CD4-positive, alpha-beta T cell (primary cell): Measurements from ENCODE around the gene GPR176. TPM values are rescaled to one million over a fixed set of nuclear protein-coding genes. Genes with fewer than 3 reads are reported as not detected.
A peak's percentile ranks its signal among the peaks of the same experiment; 100 is the strongest.

Source experiments
- ATAC-seq: fragments of 200-7000 bp; cut with Tn5 transposase; one replicate; pipeline ENCODE4 v1.10.0; 2022; ENCODE audit warnings: mild to moderate bottlenecking; ENCODE audit not compliant: poor library complexity
- CTCF ChIA-PET: fragments of 350-600 bp; sonication (Branson Sonifier 250); formaldehyde crosslinking; loops from one replicate; lab custom pipeline; 2021; ENCODE audit warnings: antibody characterized with exemption, inconsistent platforms; lab: Charles Lee
- POLR2A ChIA-PET: fragments of 350-600 bp; sonication (Branson Sonifier 250); formaldehyde crosslinking; loops from one replicate; lab custom pipeline; 2021; ENCODE audit warnings: antibody characterized with exemption, inconsistent platforms; lab: Charles Lee
- DNase-seq, 14 experiments: peaks; one replicate each; pipeline ENCODE4 v3.0.0-alpha.2; 2013 to 2020; ENCODE audit warnings: mixed read lengths in 2 of 14
- H3K27ac ChIP-seq, 2 donors: one replicate each; pipeline versions ENCODE4 v1.5.1 to v1.7.0; 2013; ENCODE audit warnings: low read length in 2 of 2, low read depth in 1 of 2, mild to moderate bottlenecking in 1 of 2
- H3K27me3 ChIP-seq, 2 experiments: 1 replicate in 1 of 2; 2 replicates in 1 of 2; pipeline versions ENCODE4 v1.6.1 to v1.7.0; 2013; ENCODE audit warnings: low read length in 2 of 2, control low read depth in 1 of 2, mild to moderate bottlenecking in 1 of 2, moderate library complexity in 1 of 2; ENCODE audit not compliant: insufficient read depth in 2 of 2, control insufficient read depth in 1 of 2
- H3K36me3 ChIP-seq: one replicate; pipeline ENCODE4 v1.6.1; 2013; ENCODE audit warnings: low read length, control low read depth; ENCODE audit not compliant: insufficient read depth
- H3K4me1 ChIP-seq: one replicate; pipeline ENCODE4 v1.6.1; 2013; ENCODE audit warnings: low read length, control low read depth; ENCODE audit not compliant: insufficient read depth
- H3K4me3 ChIP-seq: one replicate; pipeline ENCODE4 v1.5.1; 2013; ENCODE audit warnings: mild to moderate bottlenecking, low read length, moderate library complexity
- H3K9me3 ChIP-seq, 2 experiments: 1 replicate in 1 of 2; 2 replicates in 1 of 2; pipeline versions ENCODE4 v1.6.1 to v1.7.0; 2013; ENCODE audit warnings: low read length in 2 of 2, mild to moderate bottlenecking in 2 of 2, control low read depth in 1 of 2, moderate library complexity in 1 of 2; ENCODE audit not compliant: control insufficient read depth in 1 of 2, insufficient read depth in 1 of 2
- H3K27ac Mint-ChIP-seq: one replicate; pipeline ENCODE4 v1.8.0; 2020; ENCODE audit warnings: mixed read lengths
- H3K27me3 Mint-ChIP-seq: one replicate; pipeline ENCODE4 v1.8.0; 2021; ENCODE audit warnings: mixed read lengths
- H3K36me3 Mint-ChIP-seq: one replicate; pipeline ENCODE4 v1.8.0; 2021; ENCODE audit warnings: low read depth, mixed read lengths
- H3K4me1 Mint-ChIP-seq: one replicate; pipeline ENCODE4 v1.8.0; 2021; ENCODE audit warnings: low read depth, mixed read lengths
- H3K4me3 Mint-ChIP-seq: one replicate; pipeline ENCODE4 v1.8.0; 2020; ENCODE audit warnings: mild to moderate bottlenecking, mixed read lengths
- H3K9me3 Mint-ChIP-seq: one replicate; pipeline ENCODE4 v1.8.0; 2020; ENCODE audit warnings: mixed read lengths
- CTCF ChIP-seq: fragments of 200-600 bp; IDR thresholded peaks from one replicate; pipeline ENCODE4 v1.8.0; 2022; ENCODE audit warnings: antibody characterized with exemption, mild to moderate bottlenecking
- intact Hi-C, 2 experiments: fragments of 100-400 bp; cut with DNase I in 1 of 2; cut with micrococcal nuclease in 1 of 2; formaldehyde crosslinking; loops; one replicate each; pipeline versions ENCODE4 v1.15.1 to v1.9.0; 2023 to 2025; cut with DNase I, micrococcal nuclease
- total RNA-seq, 174 experiments: library from RNA in 2 of 174; stranded (reverse) in 2 of 174; gene quantifications; one replicate each; pipeline ENCODE4 v1.2.3 and lab custom pipeline; 2021 to 2026

GPR176 gene
- total RNA-seq, 2 experiments from 2014 or later = not detected

GRCh38 chr15:39968273-39969001, 48.4 kb upstream of the GPR176 start:
- intact Hi-C loops = no loop called here

GRCh38 chr15:39966521-39966920, 46.5 kb upstream of the GPR176 start:
- POLR2A ChIA-PET = interaction anchor here (0.6 kb wide), 1 partner anchor 30 kb away, joined by 3 read pairs; no protein-coding TSS in a partner anchor
- H3K27me3 ChIP-seq = no peaks in the 10 kb centered on the region
- peaks cover 4% of the 10 kb centered on the region for H3K4me1 Mint-ChIP-seq
- no peaks in the 10 kb centered on the region for H3K4me1 ChIP-seq
- CTCF ChIA-PET = no interaction called here
- peaks cover 24% of the 10 kb centered on the region for H3K36me3 ChIP-seq
- TF ChIP-seq CTCF = no peak
- H3K4me3 ChIP-seq = no peak overlapping the region
- H3K36me3 Mint-ChIP-seq = peaks cover 67% of the 10 kb centered on the region
- no peak overlapping the region for H3K4me3 Mint-ChIP-seq
- H3K9me3 Mint-ChIP-seq = no peaks in the 10 kb centered on the region
- DNase-seq = peak in 1 of 14 experiments; percentile 22
- H3K27ac ChIP-seq = no peak overlapping the region
- no peak overlapping the region for H3K27ac Mint-ChIP-seq
- no peaks in the 10 kb centered on the region for H3K27me3 Mint-ChIP-seq
- H3K9me3 ChIP-seq = no peaks in the 10 kb centered on the region
- intact Hi-C loops = no loop called here
- no peak for ATAC-seq

More at GRCh38 chr15:39968273-39969001, 48.4 kb upstream of the GPR176 start:
- Mint-ChIP-seq H3K27ac (no peak overlapping the region), H3K9me3 (no peaks in the 10 kb centered on the region), H3K4me3 (no peak overlapping the region), H3K4me1 (peaks cover 4% of the 10 kb centered on the region), H3K36me3 (peaks cover 78% of the 10 kb centered on the region), H3K27me3 (no peaks in the 10 kb centered on the region)
- Histone ChIP-seq H3K4me3 (no peak overlapping the region), H3K27me3 (no peaks in the 10 kb centered on the region), H3K36me3 (peaks cover 26% of the 10 kb centered on the region), H3K9me3 (no peaks in the 10 kb centered on the region), H3K27ac (no peak overlapping the region), H3K4me1 (no peaks in the 10 kb centered on the region)
- ChIA-PET POLR2A (no interaction called here), CTCF (interaction anchor here (0.7 kb wide), 1 partner anchor 70 kb away, joined by 3 read pairs; the partner anchor contains the start of gene SRP14)
- DNase-seq (no peak), ATAC-seq (no peak)
- TF ChIP-seq CTCF = no peak

- no peaks in the 10 kb centered on the region for H3K4me1 ChIP-seq
- Mint-ChIP-seq H3K27me3 (no peaks in the 10 kb centered on the region), H3K4me1 (peaks cover 4% of the 10 kb centered on the region), H3K9me3 (no peaks in the 10 kb centered on the region), H3K27ac (no peak overlapping the region), H3K36me3 (peaks cover 53% of the 10 kb centered on the region), H3K4me3 (no peak overlapping the region)
- CTCF ChIA-PET = no interaction called here
- intact Hi-C loops = no loop called here
- no peak overlapping the region for H3K4me3 ChIP-seq
- TF ChIP-seq CTCF = no peak
- H3K9me3 ChIP-seq = no peaks in the 10 kb centered on the region
- DNase-seq (no peak), ATAC-seq (no peak)
- H3K36me3 ChIP-seq = peaks cover 31% of the 10 kb centered on the region
- POLR2A ChIA-PET = no interaction called here
- H3K27ac ChIP-seq = no peak overlapping the region
- H3K27me3 ChIP-seq = no peaks in the 10 kb centered on the region
Measured at GRCh38 chr15:39963786-39964185, 43.7 kb upstream of the GPR176 start.
